K562 (cell line): ENCODE results near the gene ZDHHC19.

Experiments
- SP1 ChIP-seq: sonication (generic); formaldehyde crosslinking; IDR thresholded peaks from 2 replicates; pipeline ENCODE4 v1.8.1; 2022; ENCODE audit warnings: mild to moderate bottlenecking, missing genetic modification reagents
- TF ChIP-seq, protein P1 (sequence below), 2 experiments: fragments of 450-650 bp; formaldehyde crosslinking in 1 of 2; IDR thresholded peaks; 2 replicates each; pipeline versions ENCODE4 v1.4.0 to v1.6.1; 2014 to 2020; ENCODE audit warnings: mild to moderate bottlenecking in 2 of 2, borderline replicate concordance in 1 of 2, low read depth in 1 of 2
- TF ChIP-seq, protein P2 (sequence below), 3 experiments: IDR thresholded peaks in 2 of 3; conservative IDR thresholded peaks in 1 of 3; 2 replicates each; pipeline ENCODE4 v1.5.1; 2011 to 2012; ENCODE audit warnings: low read length in 3 of 3, mild to moderate bottlenecking in 3 of 3, control low read depth in 2 of 3, improper control_type of control experiment in 1 of 3, inconsistent platforms in 1 of 3, low read depth in 1 of 3, mixed read lengths in 1 of 3, moderate library complexity in 1 of 3; ENCODE audit not compliant: insufficient read depth in 2 of 3

DNA sequence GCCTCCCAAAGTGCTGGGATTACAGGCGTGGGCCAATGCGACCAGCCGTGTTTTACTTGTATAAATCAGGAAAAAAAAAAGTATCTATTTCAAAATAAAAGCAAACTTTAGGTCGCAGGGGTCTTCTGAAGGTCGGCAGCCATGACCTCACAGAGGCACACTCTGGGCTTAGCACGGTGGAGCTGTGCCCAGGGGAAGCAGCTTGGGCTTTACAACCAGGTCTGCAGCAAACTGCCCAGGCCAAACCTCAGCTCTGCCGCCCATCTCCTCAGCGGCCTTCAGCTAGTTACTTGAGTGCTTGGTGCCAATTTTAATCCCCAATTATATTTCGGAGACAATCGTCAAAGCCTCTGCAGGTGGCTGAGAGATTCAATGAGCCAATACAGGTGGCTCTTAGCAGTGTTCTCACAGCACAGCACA, 30.1 kb downstream of the ZDHHC19 start:
- TF ChIP-seq, protein P1, sequence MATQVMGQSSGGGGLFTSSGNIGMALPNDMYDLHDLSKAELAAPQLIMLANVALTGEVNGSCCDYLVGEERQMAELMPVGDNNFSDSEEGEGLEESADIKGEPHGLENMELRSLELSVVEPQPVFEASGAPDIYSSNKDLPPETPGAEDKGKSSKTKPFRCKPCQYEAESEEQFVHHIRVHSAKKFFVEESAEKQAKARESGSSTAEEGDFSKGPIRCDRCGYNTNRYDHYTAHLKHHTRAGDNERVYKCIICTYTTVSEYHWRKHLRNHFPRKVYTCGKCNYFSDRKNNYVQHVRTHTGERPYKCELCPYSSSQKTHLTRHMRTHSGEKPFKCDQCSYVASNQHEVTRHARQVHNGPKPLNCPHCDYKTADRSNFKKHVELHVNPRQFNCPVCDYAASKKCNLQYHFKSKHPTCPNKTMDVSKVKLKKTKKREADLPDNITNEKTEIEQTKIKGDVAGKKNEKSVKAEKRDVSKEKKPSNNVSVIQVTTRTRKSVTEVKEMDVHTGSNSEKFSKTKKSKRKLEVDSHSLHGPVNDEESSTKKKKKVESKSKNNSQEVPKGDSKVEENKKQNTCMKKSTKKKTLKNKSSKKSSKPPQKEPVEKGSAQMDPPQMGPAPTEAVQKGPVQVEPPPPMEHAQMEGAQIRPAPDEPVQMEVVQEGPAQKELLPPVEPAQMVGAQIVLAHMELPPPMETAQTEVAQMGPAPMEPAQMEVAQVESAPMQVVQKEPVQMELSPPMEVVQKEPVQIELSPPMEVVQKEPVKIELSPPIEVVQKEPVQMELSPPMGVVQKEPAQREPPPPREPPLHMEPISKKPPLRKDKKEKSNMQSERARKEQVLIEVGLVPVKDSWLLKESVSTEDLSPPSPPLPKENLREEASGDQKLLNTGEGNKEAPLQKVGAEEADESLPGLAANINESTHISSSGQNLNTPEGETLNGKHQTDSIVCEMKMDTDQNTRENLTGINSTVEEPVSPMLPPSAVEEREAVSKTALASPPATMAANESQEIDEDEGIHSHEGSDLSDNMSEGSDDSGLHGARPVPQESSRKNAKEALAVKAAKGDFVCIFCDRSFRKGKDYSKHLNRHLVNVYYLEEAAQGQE (IDR thresholded peaks at IDR 0.05; ENCODE audit: borderline replicate concordance), result no peak
- TF ChIP-seq, protein P1 (CRISPR knock-in tag; IDR thresholded peaks at IDR 0.05; ENCODE audit: low read depth), result no peak
- TF ChIP-seq, protein P2, sequence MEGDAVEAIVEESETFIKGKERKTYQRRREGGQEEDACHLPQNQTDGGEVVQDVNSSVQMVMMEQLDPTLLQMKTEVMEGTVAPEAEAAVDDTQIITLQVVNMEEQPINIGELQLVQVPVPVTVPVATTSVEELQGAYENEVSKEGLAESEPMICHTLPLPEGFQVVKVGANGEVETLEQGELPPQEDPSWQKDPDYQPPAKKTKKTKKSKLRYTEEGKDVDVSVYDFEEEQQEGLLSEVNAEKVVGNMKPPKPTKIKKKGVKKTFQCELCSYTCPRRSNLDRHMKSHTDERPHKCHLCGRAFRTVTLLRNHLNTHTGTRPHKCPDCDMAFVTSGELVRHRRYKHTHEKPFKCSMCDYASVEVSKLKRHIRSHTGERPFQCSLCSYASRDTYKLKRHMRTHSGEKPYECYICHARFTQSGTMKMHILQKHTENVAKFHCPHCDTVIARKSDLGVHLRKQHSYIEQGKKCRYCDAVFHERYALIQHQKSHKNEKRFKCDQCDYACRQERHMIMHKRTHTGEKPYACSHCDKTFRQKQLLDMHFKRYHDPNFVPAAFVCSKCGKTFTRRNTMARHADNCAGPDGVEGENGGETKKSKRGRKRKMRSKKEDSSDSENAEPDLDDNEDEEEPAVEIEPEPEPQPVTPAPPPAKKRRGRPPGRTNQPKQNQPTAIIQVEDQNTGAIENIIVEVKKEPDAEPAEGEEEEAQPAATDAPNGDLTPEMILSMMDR (IDR thresholded peaks at IDR 0.05 in 2 of 3, conservative IDR thresholded peaks at IDR 0.05 in 1 of 3; ENCODE audit: insufficient read depth in 2 of 3, low read depth in 1 of 3, low read length in 3 of 3), result no peak
- TF ChIP-seq SP1, result no peak
